Endothelial cell of umbilical vein (primary cell): Measurements from ENCODE around the gene PIWIL4. TPM values are rescaled to one million over a fixed set of nuclear protein-coding genes. Genes with fewer than 3 reads are reported as not detected.

ENCODE experiments used
- BruUV-seq: library from RNA; stranded (reverse); fragments of 400-500 nt; replicated peaks from 2 replicates; lab custom pipeline; 2021; lab: Mats Ljungman, UMichigan
- CTCF ChIA-PET: fragments of 300-600, 350-600 bp; sonication (Branson Sonifier 250); formaldehyde crosslinking; loops from one replicate; lab custom pipeline; 2021; ENCODE audit warnings: antibody characterized with exemption, inconsistent platforms; lab: Charles Lee
- POLR2A ChIA-PET: fragments of 300-600, 350-600 bp; sonication (Branson Sonifier 250); formaldehyde crosslinking; loops from one replicate; lab custom pipeline; 2021; ENCODE audit warnings: antibody characterized with exemption, inconsistent platforms; lab: Charles Lee
- DNase-seq: peaks from one replicate; pipeline ENCODE4 v3.0.0-alpha.2; 2011; ENCODE audit warnings: low read depth, low spot score
- FAIRE-seq: peaks from 2 replicates; lab custom pipeline; 2011; peaks lifted over from hg19 to GRCh38; lab: Jason Lieb, UNC
- H2AFZ ChIP-seq: 2 replicates; pipeline ENCODE4 v1.6.0; 2012; ENCODE audit warnings: low read depth, low read length, control low read depth, inconsistent platforms
- H3K27ac ChIP-seq: 2 replicates; pipeline ENCODE4 v1.5.1; 2011; ENCODE audit warnings: low read depth, mild to moderate bottlenecking, control low read depth, low read length, moderate library complexity; ENCODE audit not compliant: insufficient read depth
- H3K27me3 ChIP-seq, 2 experiments: 2 replicates each; pipeline versions ENCODE4 v1.6.0 to v1.6.1; 2011; ENCODE audit warnings: low read length in 2 of 2, mixed read lengths in 1 of 2; ENCODE audit not compliant: control insufficient read depth in 2 of 2, insufficient read depth in 2 of 2
- H3K36me3 ChIP-seq, 2 experiments: 2 replicates in 1 of 2; 3 replicates in 1 of 2; pipeline ENCODE4 v1.5.1; 2011; ENCODE audit warnings: low read length in 2 of 2, mild to moderate bottlenecking in 1 of 2, moderate library complexity in 1 of 2; ENCODE audit not compliant: control insufficient read depth in 2 of 2, insufficient read depth in 2 of 2; ENCODE audit errors: extremely low read depth in 1 of 2
- H3K4me1 ChIP-seq: 3 replicates; pipeline ENCODE4 v1.5.1; 2011; ENCODE audit warnings: mild to moderate bottlenecking, low read length; ENCODE audit not compliant: control insufficient read depth, insufficient read depth; ENCODE audit errors: extremely low read depth
- H3K4me2 ChIP-seq: 2 replicates; pipeline ENCODE4 v1.6.1; 2011; ENCODE audit warnings: low read length, control low read depth, mixed read lengths; ENCODE audit not compliant: insufficient read depth
- H3K4me3 ChIP-seq, 3 experiments: fragments of 200-600 bp in 1 of 3; sonication (generic), shearing (Covaris generic) in 1 of 3; replicated peaks in 1 of 3; 2 replicates each; pipeline ENCODE4 v1.5.1; 2011 to 2016; ENCODE audit warnings: control low read depth in 3 of 3, low read length in 3 of 3, mild to moderate bottlenecking in 2 of 3, inconsistent platforms in 1 of 3, low read depth in 1 of 3, moderate library complexity in 1 of 3; ENCODE audit not compliant: insufficient read depth in 1 of 3
- H3K79me2 ChIP-seq: 2 replicates; pipeline ENCODE4 v1.6.0; 2012; ENCODE audit warnings: low read length, inconsistent platforms; ENCODE audit not compliant: control insufficient read depth, insufficient read depth
- H3K9ac ChIP-seq: replicated peaks from 2 replicates; pipeline ENCODE3; 2011; ENCODE audit warnings: low read length, control low read depth; ENCODE audit not compliant: insufficient read depth; ENCODE audit errors: extremely low read depth
- H3K9me1 ChIP-seq: replicated peaks from 3 replicates; pipeline ENCODE4 v1.6.0; 2011; ENCODE audit warnings: mild to moderate bottlenecking, low read length; ENCODE audit not compliant: control insufficient read depth, insufficient read depth; ENCODE audit errors: extremely low read depth
- H3K9me3 ChIP-seq: replicated peaks from 2 replicates; pipeline ENCODE4 v1.5.1; 2012; ENCODE audit warnings: low read length, inconsistent platforms; ENCODE audit not compliant: control insufficient read depth, insufficient read depth
- H4K20me1 ChIP-seq: replicated peaks from 2 replicates; pipeline ENCODE3; 2011; ENCODE audit warnings: mild to moderate bottlenecking, low read length; ENCODE audit not compliant: control insufficient read depth, insufficient read depth; ENCODE audit errors: extremely low read depth
- EZH2 ChIP-seq: IDR thresholded peaks from 2 replicates; pipeline ENCODE4 v1.6.1; 2012; ENCODE audit warnings: borderline replicate concordance, low read depth, mild to moderate bottlenecking, moderate library complexity, low read length, inconsistent platforms; ENCODE audit not compliant: severe bottlenecking
- FOS ChIP-seq: IDR thresholded peaks from 2 replicates; pipeline ENCODE4 v1.6.1; 2011; ENCODE audit warnings: mild to moderate bottlenecking, low read length, moderate library complexity, borderline replicate concordance; ENCODE audit not compliant: insufficient read depth
- GATA2 ChIP-seq: IDR thresholded peaks from 2 replicates; pipeline ENCODE4 v1.7.0; 2011; ENCODE audit warnings: low read depth, mild to moderate bottlenecking, moderate library complexity, mixed read lengths, low read length; ENCODE audit not compliant: insufficient read length, insufficient read depth
- JUN ChIP-seq: IDR thresholded peaks from 2 replicates; pipeline ENCODE4 v1.6.1; 2011; ENCODE audit warnings: borderline replicate concordance, low read depth; ENCODE audit not compliant: insufficient read length, insufficient read depth
- MYC ChIP-seq: IDR thresholded peaks from one replicate; pipeline ENCODE4 v1.6.1; 2011; ENCODE audit warnings: mild to moderate bottlenecking, low read depth, low read length
- POLR2A ChIP-seq: IDR thresholded peaks from 2 replicates; pipeline ENCODE4 v1.6.1; 2012; ENCODE audit warnings: low read depth, mild to moderate bottlenecking, control low read depth, low read length
- POLR2AphosphoS5 ChIP-seq: IDR thresholded peaks from 2 replicates; pipeline ENCODE4 v1.6.1; 2012; ENCODE audit warnings: low read depth, mild to moderate bottlenecking, control low read depth, low read length, moderate library complexity; ENCODE audit not compliant: insufficient read depth
- dilution Hi-C: fragments of 300-500 bp; cut with MboI; formaldehyde crosslinking; loops from one replicate; pipeline ENCODE4 v1.15.0; 2019; ENCODE audit warnings: low sequenced_read_pairs; ENCODE audit not compliant: extremely low pct_ligation_motif_present
- intact Hi-C: fragments of 100-400 bp; cut with micrococcal nuclease; formaldehyde crosslinking; loops from one replicate; pipeline ENCODE4 v1.10.0; 2022
- polyA plus RNA-seq, 4 experiments: library from polyadenylated mRNA; depleted of rRNA in 3 of 4; stranded (reverse) in 3 of 4; unstranded in 1 of 4; fragments of >200 nt; gene quantifications; 2 replicates each; pipeline versions ENCODE4 v1.2.1 to v1.2.3, GENCODE V29; 2011 to 2012; ENCODE audit warnings: missing spikeins in 1 of 4
- total RNA-seq: library from RNA; stranded (reverse); gene quantifications from 2 replicates; pipeline ENCODE4 v1.2.3, GENCODE V29; 2021
- TF ChIP-seq, protein P1 (sequence below): IDR thresholded peaks from 2 replicates; pipeline ENCODE4 v1.6.1; 2011; ENCODE audit not compliant: insufficient read depth, insufficient read length
- TF ChIP-seq, protein P2 (sequence below), 2 donors: IDR thresholded peaks; 1 replicate in 1 of 2; 2 replicates in 1 of 2; pipeline ENCODE4 v1.5.1; 2011; ENCODE audit warnings: low read length in 2 of 2, mild to moderate bottlenecking in 2 of 2, moderate library complexity in 2 of 2, control low read depth in 1 of 2, inconsistent platforms in 1 of 2, low read depth in 1 of 2; ENCODE audit not compliant: insufficient read depth in 1 of 2; ENCODE audit errors: extremely low read depth in 1 of 2

The PIWIL4 gene
- total and polyA plus RNA-seq, 2 donors (not counting 3 experiments of a cell fraction or from before 2014, with no cell fraction given): 0.55 to 0.64 TPM

DNA sequence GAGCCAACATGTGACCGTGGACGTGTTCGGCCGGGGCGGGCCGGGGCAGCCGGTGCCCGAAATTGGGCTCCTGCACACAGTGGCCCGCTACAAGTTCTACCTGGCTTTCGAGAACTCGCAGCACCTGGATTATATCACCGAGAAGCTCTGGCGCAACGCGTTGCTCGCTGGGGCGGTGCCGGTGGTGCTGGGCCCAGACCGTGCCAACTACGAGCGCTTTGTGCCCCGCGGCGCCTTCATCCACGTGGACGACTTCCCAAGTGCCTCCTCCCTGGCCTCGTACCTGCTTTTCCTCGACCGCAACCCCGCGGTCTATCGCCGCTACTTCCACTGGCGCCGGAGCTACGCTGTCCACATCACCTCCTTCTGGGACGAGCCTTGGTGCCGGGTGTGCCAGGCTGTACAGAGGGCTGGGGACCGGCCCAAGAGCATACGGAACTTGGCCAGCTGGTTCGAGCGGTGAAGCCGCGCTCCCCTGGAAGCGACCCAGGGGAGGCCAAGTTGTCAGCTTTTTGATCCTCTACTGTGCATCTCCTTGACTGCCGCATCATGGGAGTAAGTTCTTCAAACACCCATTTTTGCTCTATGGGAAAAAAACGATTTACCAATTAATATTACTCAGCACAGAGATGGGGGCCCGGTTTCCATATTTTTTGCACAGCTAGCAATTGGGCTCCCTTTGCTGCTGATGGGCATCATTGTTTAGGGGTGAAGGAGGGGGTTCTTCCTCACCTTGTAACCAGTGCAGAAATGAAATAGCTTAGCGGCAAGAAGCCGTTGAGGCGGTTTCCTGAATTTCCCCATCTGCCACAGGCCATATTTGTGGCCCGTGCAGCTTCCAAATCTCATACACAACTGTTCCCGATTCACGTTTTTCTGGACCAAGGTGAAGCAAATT is 21.7 kb upstream of the PIWIL4 start:
- H3K79me2 ChIP-seq: peaks cover 9% of the 10 kb centered on the region
- intact Hi-C loops: loop anchor here (2.0 to 10.0 kb wide), 3 partner anchors 219 to 427 kb away; partner anchors contain the start of genes AMOTL1, CWC15 and KDM4D

More for the DNA sequence above, 21.7 kb upstream of the PIWIL4 start:
- Histone ChIP-seq H3K4me1 (peaks cover 12% of the 10 kb centered on the region), H2AFZ (peak overlapping the region; percentile 65), H3K9me1 (no peaks in the 10 kb centered on the region), H3K27me3 (peaks cover 2 to 6% of the 10 kb centered on the region in 2 experiments), H4K20me1 (no peaks in the 10 kb centered on the region), H3K36me3 (no peaks in the 10 kb centered on the region), H3K4me3 (peak overlapping the region in 1 of 3 experiments; percentile 57), H3K4me2 (peak overlapping the region; percentile 45), H3K9ac (no peak overlapping the region), H3K9me3 (no peaks in the 10 kb centered on the region), H3K27ac (no peak overlapping the region)
- dilution Hi-C loops: no loop called here
- no peak for FAIRE-seq
- CTCF ChIA-PET: no interaction called here
- DNase-seq: no peak
- POLR2A ChIA-PET: no interaction called here
- no peak for TF ChIP-seq GATA2
- TF ChIP-seq MYC: no peak
- TF ChIP-seq JUN: no peak
- no peak for TF ChIP-seq POLR2A
- TF ChIP-seq, protein P1, sequence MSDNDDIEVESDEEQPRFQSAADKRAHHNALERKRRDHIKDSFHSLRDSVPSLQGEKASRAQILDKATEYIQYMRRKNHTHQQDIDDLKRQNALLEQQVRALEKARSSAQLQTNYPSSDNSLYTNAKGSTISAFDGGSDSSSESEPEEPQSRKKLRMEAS: no peak
- TF ChIP-seq POLR2AphosphoS5: no peak
- no peak for TF ChIP-seq FOS
- TF ChIP-seq, protein P2, sequence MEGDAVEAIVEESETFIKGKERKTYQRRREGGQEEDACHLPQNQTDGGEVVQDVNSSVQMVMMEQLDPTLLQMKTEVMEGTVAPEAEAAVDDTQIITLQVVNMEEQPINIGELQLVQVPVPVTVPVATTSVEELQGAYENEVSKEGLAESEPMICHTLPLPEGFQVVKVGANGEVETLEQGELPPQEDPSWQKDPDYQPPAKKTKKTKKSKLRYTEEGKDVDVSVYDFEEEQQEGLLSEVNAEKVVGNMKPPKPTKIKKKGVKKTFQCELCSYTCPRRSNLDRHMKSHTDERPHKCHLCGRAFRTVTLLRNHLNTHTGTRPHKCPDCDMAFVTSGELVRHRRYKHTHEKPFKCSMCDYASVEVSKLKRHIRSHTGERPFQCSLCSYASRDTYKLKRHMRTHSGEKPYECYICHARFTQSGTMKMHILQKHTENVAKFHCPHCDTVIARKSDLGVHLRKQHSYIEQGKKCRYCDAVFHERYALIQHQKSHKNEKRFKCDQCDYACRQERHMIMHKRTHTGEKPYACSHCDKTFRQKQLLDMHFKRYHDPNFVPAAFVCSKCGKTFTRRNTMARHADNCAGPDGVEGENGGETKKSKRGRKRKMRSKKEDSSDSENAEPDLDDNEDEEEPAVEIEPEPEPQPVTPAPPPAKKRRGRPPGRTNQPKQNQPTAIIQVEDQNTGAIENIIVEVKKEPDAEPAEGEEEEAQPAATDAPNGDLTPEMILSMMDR (IDR thresholded peaks at IDR 0.05; ENCODE audit: extremely low read depth in 1 of 2, insufficient read depth in 1 of 2, low read depth in 1 of 2, low read length in 2 of 2): no peak
- TF ChIP-seq EZH2: no peak
- no TSS peak for BruUV-seq
